H1 (cell line): ENCODE data around the gene HOXB7. TPM values are rescaled to one million over a fixed set of nuclear protein-coding genes. Genes with fewer than 3 reads are reported as not detected.

Experiments
- CTCF ChIA-PET: fragments of 300-600 bp; sonication (Branson Sonifier 250); formaldehyde crosslinking; loops from one replicate; lab custom pipeline; 2021; ENCODE audit not compliant: partially characterized antibody; lab: Charles Lee
- POLR2A ChIA-PET: fragments of 300-600 bp; sonication (Branson Sonifier 250); formaldehyde crosslinking; loops from one replicate; lab custom pipeline; 2021; ENCODE audit warnings: inconsistent platforms; ENCODE audit not compliant: partially characterized antibody; lab: Charles Lee
- DNase-seq, 2 experiments: peaks; one replicate each; pipeline versions ENCODE4 v3.0.0 to v3.0.0-alpha.2; 2010 to 2022; ENCODE audit warnings: low spot score in 2 of 2, low read depth in 1 of 2, mixed read lengths in 1 of 2
- FAIRE-seq: peaks from 2 replicates; lab custom pipeline; 2011; peaks lifted over from hg19 to GRCh38; lab: Jason Lieb, UNC
- H2AFZ ChIP-seq: 2 replicates; pipeline ENCODE4 v1.8.1; 2012; ENCODE audit warnings: low read length, inconsistent platforms
- H2AK5ac ChIP-seq: 2 replicates; pipeline ENCODE4 v1.6.1; 2013; ENCODE audit warnings: low read depth, low read length
- H2BK120ac ChIP-seq: replicated peaks from 2 replicates; pipeline ENCODE3; 2013; ENCODE audit warnings: low read depth, low read length, inconsistent platforms
- H2BK12ac ChIP-seq: 2 replicates; pipeline ENCODE4 v1.6.1; 2013; ENCODE audit warnings: low read depth, low read length
- H2BK15ac ChIP-seq: 2 replicates; pipeline ENCODE4 v1.6.1; 2013; ENCODE audit warnings: low read length
- H2BK20ac ChIP-seq: 2 replicates; pipeline ENCODE4 v1.6.1; 2013; ENCODE audit warnings: low read length
- H2BK5ac ChIP-seq: 2 replicates; pipeline ENCODE4 v1.6.1; 2013; ENCODE audit warnings: low read depth, low read length
- H3K14ac ChIP-seq: 2 replicates; pipeline ENCODE4 v1.6.1; 2013; ENCODE audit warnings: inconsistent platforms; ENCODE audit not compliant: insufficient read length
- H3K18ac ChIP-seq: 2 replicates; pipeline ENCODE4 v1.6.1; 2013; ENCODE audit warnings: low read length; ENCODE audit errors: extremely low read depth
- H3K23ac ChIP-seq: 2 replicates; pipeline ENCODE4 v1.6.1; 2013; ENCODE audit warnings: inconsistent platforms; ENCODE audit not compliant: insufficient read length
- H3K23me2 ChIP-seq: 2 replicates; pipeline ENCODE4 v1.6.1; 2013; ENCODE audit warnings: low read depth, low read length
- H3K27ac ChIP-seq: 2 replicates; pipeline ENCODE4 v1.6.1; 2011; ENCODE audit warnings: low read depth, low read length, inconsistent platforms
- H3K27me3 ChIP-seq, 4 experiments: replicated peaks in 1 of 4; 1 replicate in 1 of 4; 2 replicates in 3 of 4; pipeline versions ENCODE4 v1.6.1 to v1.8.1; 2011 to 2013; ENCODE audit warnings: low read length in 3 of 4, mild to moderate bottlenecking in 3 of 4, inconsistent platforms in 2 of 4, mixed read lengths in 2 of 4, moderate library complexity in 1 of 4; ENCODE audit not compliant: control insufficient read depth in 3 of 4, insufficient read depth in 3 of 4; ENCODE audit errors: extremely low read depth in 1 of 4
- H3K36me3 ChIP-seq, 4 experiments: 2 replicates each; pipeline versions ENCODE4 v1.6.1 to v1.8.1; 2011 to 2013; ENCODE audit warnings: mild to moderate bottlenecking in 4 of 4, low read length in 3 of 4, moderate library complexity in 2 of 4, control low read depth in 1 of 4, inconsistent platforms in 1 of 4; ENCODE audit not compliant: insufficient read depth in 4 of 4, control insufficient read depth in 2 of 4
- H3K4ac ChIP-seq: replicated peaks from 2 replicates; pipeline ENCODE3; 2013; ENCODE audit warnings: low read length, low read depth, mixed read lengths, inconsistent platforms; ENCODE audit not compliant: insufficient read length
- H3K4me1 ChIP-seq, 4 experiments: replicated peaks in 1 of 4; 1 replicate in 1 of 4; 2 replicates in 3 of 4; pipeline versions ENCODE4 v1.6.1 to v1.8.1; 2011 to 2013; ENCODE audit warnings: low read length in 3 of 4, inconsistent platforms in 2 of 4, mixed read lengths in 1 of 4; ENCODE audit not compliant: insufficient read depth in 4 of 4, control insufficient read depth in 3 of 4
- H3K4me2 ChIP-seq, 2 experiments: 2 replicates each; pipeline versions ENCODE4 v1.6.1 to v1.8.1; 2011 to 2013; ENCODE audit warnings: low read depth in 2 of 2, low read length in 2 of 2, control low read depth in 1 of 2, inconsistent platforms in 1 of 2, mild to moderate bottlenecking in 1 of 2; ENCODE audit not compliant: insufficient read depth in 1 of 2
- H3K4me3 ChIP-seq, 4 experiments: fragments of 200-600, 300-600 bp in 1 of 4; sonication (generic), shearing (Covaris generic), sonication (Bioruptor Twin) in 1 of 4; 2 replicates each; pipeline versions ENCODE4 v1.5.1 to v1.8.1; 2011 to 2016; ENCODE audit warnings: low read length in 4 of 4, low read depth in 3 of 4, control low read depth in 2 of 4, inconsistent platforms in 2 of 4, mild to moderate bottlenecking in 2 of 4, mixed read lengths in 1 of 4, moderate library complexity in 1 of 4; ENCODE audit not compliant: insufficient read depth in 2 of 4; ENCODE audit errors: extremely low read depth in 1 of 4
- H3K56ac ChIP-seq: replicated peaks from 2 replicates; pipeline ENCODE3; 2013; ENCODE audit warnings: low read depth, mild to moderate bottlenecking, mixed read lengths, low read length, inconsistent platforms; ENCODE audit not compliant: insufficient read length
- H3K79me1 ChIP-seq: 2 replicates; pipeline ENCODE4 v1.6.1; 2013; ENCODE audit warnings: low read depth, low read length, control low read depth
- H3K79me2 ChIP-seq, 2 experiments: 2 replicates each; pipeline versions ENCODE4 v1.6.1 to v1.8.1; 2012 to 2013; ENCODE audit warnings: low read length in 2 of 2, mild to moderate bottlenecking in 2 of 2, inconsistent platforms in 1 of 2; ENCODE audit not compliant: insufficient read depth in 2 of 2, control insufficient read depth in 1 of 2
- H3K9ac ChIP-seq, 4 experiments: replicated peaks in 1 of 4; 1 replicate in 1 of 4; 2 replicates in 3 of 4; pipeline versions ENCODE4 v1.6.1 to v1.8.1; 2011 to 2013; ENCODE audit warnings: low read depth in 3 of 4, low read length in 3 of 4, control low read depth in 2 of 4, mild to moderate bottlenecking in 2 of 4, moderate library complexity in 2 of 4, inconsistent platforms in 1 of 4; ENCODE audit errors: extremely low read depth in 1 of 4
- H3K9me3 ChIP-seq, 2 experiments: 2 replicates each; pipeline versions ENCODE4 v1.6.1 to v1.8.1; 2012 to 2013; ENCODE audit warnings: mild to moderate bottlenecking in 2 of 2, moderate library complexity in 2 of 2, control low read depth in 1 of 2, inconsistent platforms in 1 of 2, low read depth in 1 of 2, low read length in 1 of 2, mixed read lengths in 1 of 2; ENCODE audit not compliant: insufficient read depth in 2 of 2
- H4K20me1 ChIP-seq, 2 experiments: replicated peaks in 1 of 2; 2 replicates each; pipeline versions ENCODE3 to v1.8.1; 2011 to 2013; ENCODE audit warnings: inconsistent platforms in 2 of 2, low read length in 2 of 2, mild to moderate bottlenecking in 1 of 2; ENCODE audit not compliant: insufficient read depth in 2 of 2, control insufficient read depth in 1 of 2
- H4K5ac ChIP-seq: 2 replicates; pipeline ENCODE4 v1.6.1; 2013; ENCODE audit warnings: low read length, low read depth, mixed read lengths, inconsistent platforms; ENCODE audit not compliant: insufficient read length
- H4K8ac ChIP-seq: 2 replicates; pipeline ENCODE4 v1.8.0; 2013; ENCODE audit warnings: mild to moderate bottlenecking, moderate library complexity, low read length, inconsistent platforms; ENCODE audit not compliant: insufficient read depth; ENCODE audit errors: extremely low read depth
- H4K91ac ChIP-seq: replicated peaks from 2 replicates; pipeline ENCODE3; 2013; ENCODE audit warnings: low read length, mixed read lengths, inconsistent platforms; ENCODE audit not compliant: insufficient read length
- ASH2L ChIP-seq: fragments of 200-600, 300-600 bp; sonication (generic); IDR thresholded peaks from one replicate; pipeline ENCODE4 v1.7.1; 2017; ENCODE audit warnings: low read length
- CBX8 ChIP-seq: fragments of 300-800, 300-1000 bp; sonication (generic); IDR thresholded peaks from 2 replicates; pipeline ENCODE4 v1.7.1; 2016; ENCODE audit warnings: low read depth, low read length, borderline replicate concordance
- CHD1 ChIP-seq: IDR thresholded peaks from 2 replicates; pipeline ENCODE4 v1.6.1; 2012; ENCODE audit warnings: low read depth, low read length, improper control_type of control experiment
- GABPA ChIP-seq: IDR thresholded peaks from 2 replicates; pipeline ENCODE4 v1.6.1; 2011; ENCODE audit warnings: mild to moderate bottlenecking, low read length, moderate library complexity, borderline replicate concordance; ENCODE audit not compliant: insufficient read depth
- KDM1A ChIP-seq: fragments of 200-600, 300-600 bp; sonication (generic); IDR thresholded peaks from 2 replicates; pipeline ENCODE4 v1.7.1; 2016; ENCODE audit warnings: mild to moderate bottlenecking, low read length, borderline replicate concordance
- WGBS, 2 experiments: shearing (Covaris generic) in 1 of 2; methylation state at CpG; one replicate each; pipeline versions ENCODE4 v1.1.6 to v1.1.7; 2013 to 2015; ENCODE audit warnings: low lambda C conversion rate in 2 of 2, mixed read lengths in 2 of 2, inconsistent platforms in 1 of 2, low coverage in 1 of 2, missing lambda C conversion rate in 1 of 2; ENCODE audit not compliant: insufficient replicate concordance in 2 of 2, insufficient coverage in 1 of 2, insufficient read length in 1 of 2; ENCODE audit errors: extremely low coverage in 1 of 2, missing lambda C conversion rate in 1 of 2; 5-methylcytosine and 5-hydroxymethylcytosine counted together
- polyA plus RNA-seq, 7 experiments: library from polyadenylated mRNA; depleted of rRNA in 3 of 7; stranded (reverse) in 5 of 7; unstranded in 2 of 7; fragments of >200 nt in 5 of 7; fragments of 200-250 nt in 2 of 7; gene quantifications; 1 replicate in 5 of 7; 2 replicates in 1 of 7; 4 replicates in 1 of 7; pipeline versions ENCODE4 v1.2.1 to v1.2.3, GENCODE V29; 2011 to 2013; ENCODE audit warnings: missing spikeins in 2 of 7, mixed read lengths in 2 of 7
- total RNA-seq: library from RNA; stranded (reverse); fragmentation: NEBNext Ultra II Directional; extraction: Animal tissue kit (Norgen Biotek cat#: 25700); gene quantifications from 2 replicates; pipeline ENCODE4 v1.2.1, GENCODE V29; 2021

The HOXB7 gene
- total and polyA plus RNA-seq, 2 of the 8 experiments (the other 6 are each of a cell fraction or from before 2014, with no cell fraction given), result not detected

- H4K20me1 ChIP-seq, result peaks cover 24 to 38% of the 10 kb centered on the region in 2 experiments
- no peak overlapping the region for H2BK5ac ChIP-seq
- H3K23me2 ChIP-seq, result no peaks in the 10 kb centered on the region
- no peak overlapping the region for H2BK120ac ChIP-seq
- FAIRE-seq (no peak), DNase-seq (no peak)
- no peak overlapping the region for H4K8ac ChIP-seq
- peaks cover 99 to 100% (median 100%) of the 10 kb centered on the region in 4 experiments for H3K27me3 ChIP-seq
- no peak overlapping the region for H3K27ac ChIP-seq
- H3K36me3 ChIP-seq, result peaks cover 0 to 6% (median 0%) of the 10 kb centered on the region in 4 experiments; a peak in 1 of 8 replicates
- H3K9ac ChIP-seq, result no peak overlapping the region
- H2BK20ac ChIP-seq, result no peak overlapping the region
- TF ChIP-seq GABPA, result no peak
- peak; percentile 13; the same call in 1 of the 2 replicates for TF ChIP-seq CBX8
- no peak for TF ChIP-seq CHD1
- TF ChIP-seq KDM1A, result no peak
- no peak for TF ChIP-seq ASH2L
- H3K18ac ChIP-seq, result no peak overlapping the region
- H3K4me2 ChIP-seq, result no peak overlapping the region
- ChIA-PET POLR2A (interaction anchor here (1.2 to 1.6 kb wide), 2 partner anchors 10 to 34 kb away, joined by 4 read pairs; no protein-coding TSS in a partner anchor), CTCF (interaction anchor here (0.8 to 4.7 kb wide), 21 partner anchors 9 to 373 kb away, joined by 3 to 24 read pairs (median 5); no protein-coding TSS in a partner anchor)
- H2AFZ ChIP-seq, result no peak overlapping the region
- no peaks in the 10 kb centered on the region for H3K79me1 ChIP-seq
- H3K4me3 ChIP-seq, result no peak overlapping the region
- no peaks in the 10 kb centered on the region for H3K79me2 ChIP-seq
- no peak overlapping the region for H3K4ac ChIP-seq
- no peak overlapping the region for H3K23ac ChIP-seq
- no peak overlapping the region for H4K5ac ChIP-seq
- H4K91ac ChIP-seq, result no peak overlapping the region
- no peak overlapping the region for H3K56ac ChIP-seq
- 19% methylated on average over 2 of the region's 2 CpGs; no CpG with 5 or more reads in 1 of the 2 experiments for WGBS, 2 experiments
- H2BK12ac ChIP-seq, result no peak overlapping the region
- peaks cover 0 to 4% (median 0%) of the 10 kb centered on the region in 4 experiments; a peak in 4 of 7 replicates for H3K4me1 ChIP-seq
- H2BK15ac ChIP-seq, result no peak overlapping the region
- no peaks in the 10 kb centered on the region; a peak in 1 of 4 replicates for H3K9me3 ChIP-seq
- H3K14ac ChIP-seq, result no peak overlapping the region
- H2AK5ac ChIP-seq, result no peak overlapping the region
These were observed 22.3 kb downstream of the HOXB7 start for GRCh38 chr17:48588528-48588927.
